Bronchial epithelial cell (primary cell): ENCODE results near the gene FKRP. TPM values are rescaled to one million over a fixed set of nuclear protein-coding genes. Genes with fewer than 3 reads are reported as not detected.
A peak's percentile ranks its signal among the peaks of the same experiment; 100 is the strongest.

Experiments
- DNase-seq: peaks from one replicate; pipeline ENCODE4 v3.0.0-alpha.2; 2010; ENCODE audit warnings: low read depth
- FAIRE-seq: peaks from 2 replicates; lab custom pipeline; 2011; peaks lifted over from hg19 to GRCh38; lab: Jason Lieb, UNC
- H3K27me3 ChIP-seq: 2 replicates; pipeline ENCODE4 v1.5.1; 2011; ENCODE audit warnings: low read length; ENCODE audit not compliant: control insufficient read depth, insufficient read depth
- H3K36me3 ChIP-seq: 2 replicates; pipeline ENCODE4 v1.5.1; 2011; ENCODE audit warnings: low read length; ENCODE audit not compliant: control insufficient read depth, insufficient read depth
- H3K4me3 ChIP-seq: 2 replicates; pipeline ENCODE4 v1.5.1; 2011; ENCODE audit warnings: mild to moderate bottlenecking, low read depth, low read length, control low read depth
- total RNA-seq: library from RNA; depleted of rRNA; stranded (reverse); fragments of >200 nt; gene quantifications from 2 replicates; pipeline ENCODE4 v1.2.1, GENCODE V29; 2014
- TF ChIP-seq, protein P1 (sequence below): IDR thresholded peaks from 2 replicates; pipeline ENCODE4 v1.5.1; 2011; ENCODE audit warnings: mild to moderate bottlenecking, moderate library complexity, low read length, control low read depth, inconsistent platforms; ENCODE audit not compliant: insufficient read depth, severe bottlenecking

FKRP gene
- total RNA-seq, 1 donor from 2014 or later = 5.8 TPM

DNA sequence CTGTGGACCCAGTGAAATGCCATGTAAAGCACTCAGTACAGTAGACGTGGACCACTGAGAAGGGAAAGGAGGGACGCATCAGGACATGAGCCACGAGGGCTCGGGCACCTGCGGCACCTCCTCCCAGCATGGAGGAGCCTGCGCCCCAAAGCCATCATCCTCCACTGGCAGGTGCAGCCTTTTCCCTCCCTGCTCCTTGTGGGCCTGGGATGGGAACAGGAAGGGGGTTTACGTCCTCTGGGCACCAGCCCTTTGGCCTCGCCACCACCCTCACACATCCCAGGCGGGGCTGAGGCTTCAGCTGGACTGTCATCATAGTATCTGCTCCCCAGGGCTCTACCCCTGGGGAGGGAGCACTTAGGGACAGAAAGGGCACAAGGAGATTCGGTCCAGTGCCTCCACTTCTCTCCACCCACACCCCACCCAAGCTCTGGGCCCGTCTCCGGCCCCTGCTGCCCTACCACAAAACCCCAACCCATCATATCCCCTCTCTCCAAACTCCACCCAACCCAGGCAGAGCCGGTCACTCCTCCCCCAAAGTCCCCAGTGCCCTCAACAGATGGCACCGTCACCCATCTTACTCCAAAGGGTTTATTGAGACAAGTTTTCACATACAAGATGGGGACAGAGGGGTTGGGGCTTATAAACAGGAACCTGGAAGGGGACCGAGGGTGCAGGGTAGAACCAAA lies 26.8 kb upstream of the FKRP start:
- no peak for FAIRE-seq
- no peak for DNase-seq
- Histone ChIP-seq H3K36me3 (peaks cover 26% of the 10 kb centered on the region), H3K4me3 (no peak overlapping the region), H3K27me3 (no peaks in the 10 kb centered on the region)
- TF ChIP-seq, protein P1, sequence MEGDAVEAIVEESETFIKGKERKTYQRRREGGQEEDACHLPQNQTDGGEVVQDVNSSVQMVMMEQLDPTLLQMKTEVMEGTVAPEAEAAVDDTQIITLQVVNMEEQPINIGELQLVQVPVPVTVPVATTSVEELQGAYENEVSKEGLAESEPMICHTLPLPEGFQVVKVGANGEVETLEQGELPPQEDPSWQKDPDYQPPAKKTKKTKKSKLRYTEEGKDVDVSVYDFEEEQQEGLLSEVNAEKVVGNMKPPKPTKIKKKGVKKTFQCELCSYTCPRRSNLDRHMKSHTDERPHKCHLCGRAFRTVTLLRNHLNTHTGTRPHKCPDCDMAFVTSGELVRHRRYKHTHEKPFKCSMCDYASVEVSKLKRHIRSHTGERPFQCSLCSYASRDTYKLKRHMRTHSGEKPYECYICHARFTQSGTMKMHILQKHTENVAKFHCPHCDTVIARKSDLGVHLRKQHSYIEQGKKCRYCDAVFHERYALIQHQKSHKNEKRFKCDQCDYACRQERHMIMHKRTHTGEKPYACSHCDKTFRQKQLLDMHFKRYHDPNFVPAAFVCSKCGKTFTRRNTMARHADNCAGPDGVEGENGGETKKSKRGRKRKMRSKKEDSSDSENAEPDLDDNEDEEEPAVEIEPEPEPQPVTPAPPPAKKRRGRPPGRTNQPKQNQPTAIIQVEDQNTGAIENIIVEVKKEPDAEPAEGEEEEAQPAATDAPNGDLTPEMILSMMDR = no peak

DNA sequence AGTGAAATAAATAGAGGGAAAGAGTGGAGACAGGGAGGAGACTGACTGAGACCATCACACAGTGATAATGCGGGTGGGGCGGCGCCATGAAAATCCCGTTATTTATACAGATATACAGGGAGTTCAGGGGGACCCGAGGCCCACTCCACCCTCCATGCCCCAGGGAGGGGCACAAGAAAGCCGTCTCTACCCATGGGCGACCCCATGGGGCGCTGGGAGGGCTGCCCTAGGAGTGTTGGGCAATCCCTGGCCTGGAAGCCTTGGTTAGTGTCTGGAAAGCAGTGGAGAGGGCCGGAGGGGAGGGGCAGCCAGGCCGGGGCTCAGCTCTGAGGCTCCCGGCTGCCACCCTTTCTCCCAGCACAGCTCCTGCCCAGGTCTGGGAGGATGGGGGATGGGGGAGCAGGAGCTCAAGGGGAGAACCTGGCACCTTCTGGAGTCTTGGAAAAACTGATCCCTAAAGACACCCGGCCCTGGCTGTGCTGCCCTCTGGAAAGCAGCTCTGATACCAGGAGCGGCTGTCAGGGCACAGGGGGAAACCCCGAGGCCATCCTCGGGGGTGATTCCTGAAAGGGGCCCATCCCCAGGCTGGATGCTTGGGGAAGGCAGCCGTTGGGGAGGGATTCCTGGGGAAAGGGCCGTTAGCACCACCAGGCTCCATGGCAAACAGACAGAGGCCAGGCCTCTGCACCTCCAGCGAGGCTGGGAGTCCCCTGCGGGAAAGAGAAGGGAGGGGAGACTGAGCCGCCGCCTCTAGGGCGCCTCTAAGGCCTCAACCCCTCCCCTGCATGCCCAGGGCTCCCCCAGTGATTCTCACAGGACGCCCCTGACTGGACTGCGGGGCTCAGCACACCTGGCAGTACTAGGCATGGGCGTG lies 26.0 kb upstream of the FKRP start:
- H3K4me3 ChIP-seq = no peak overlapping the region
- peaks cover 33% of the 10 kb centered on the region for H3K36me3 ChIP-seq
- no peak for FAIRE-seq

DNA sequence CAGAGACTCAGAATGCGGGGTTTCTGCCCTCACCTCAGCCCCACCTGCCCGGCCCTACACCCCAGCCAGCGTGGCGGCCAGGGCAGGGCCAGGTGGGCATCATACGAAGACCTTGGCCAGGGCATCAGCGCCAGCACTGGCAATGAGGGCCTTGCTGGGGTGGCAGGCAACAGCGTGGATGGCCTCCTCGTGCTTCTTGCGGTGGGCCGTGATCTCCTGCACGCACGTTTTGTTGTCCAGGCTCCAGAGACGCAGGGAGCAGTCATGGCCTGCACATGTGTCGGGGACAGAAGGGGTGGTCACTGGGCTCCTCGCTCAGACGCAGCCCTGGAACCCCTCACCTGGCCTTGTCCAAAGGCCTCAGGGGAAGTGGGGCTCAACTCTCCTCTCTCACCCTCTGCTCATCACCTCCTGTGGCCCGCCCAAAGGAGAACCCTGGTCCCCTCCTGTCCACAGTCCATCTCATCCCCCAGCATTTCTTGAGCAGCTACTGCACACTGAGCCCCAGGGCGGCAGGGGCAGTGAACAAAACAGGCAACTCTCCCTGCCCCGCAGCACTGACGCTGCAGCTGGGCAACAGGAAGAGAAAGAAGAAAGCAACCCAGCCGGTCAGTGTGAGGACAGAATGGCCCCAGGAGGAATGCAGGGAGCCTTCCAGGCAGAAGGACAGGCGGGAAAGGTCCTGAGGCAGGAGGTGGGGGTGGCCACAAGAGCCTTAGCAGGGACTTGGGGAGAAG lies 25.2 kb upstream of the FKRP start:
- DNase-seq = no peak
- TF ChIP-seq, protein P1 = no peak
- H3K27me3 ChIP-seq = no peaks in the 10 kb centered on the region
- H3K36me3 ChIP-seq = peaks cover 40% of the 10 kb centered on the region
- no peak for FAIRE-seq
- no peak overlapping the region for H3K4me3 ChIP-seq

More for the DNA sequence above, 26.0 kb upstream of the FKRP start:
- TF ChIP-seq, protein P1 = no peak
- H3K27me3 ChIP-seq = no peaks in the 10 kb centered on the region
- DNase-seq = no peak

DNA sequence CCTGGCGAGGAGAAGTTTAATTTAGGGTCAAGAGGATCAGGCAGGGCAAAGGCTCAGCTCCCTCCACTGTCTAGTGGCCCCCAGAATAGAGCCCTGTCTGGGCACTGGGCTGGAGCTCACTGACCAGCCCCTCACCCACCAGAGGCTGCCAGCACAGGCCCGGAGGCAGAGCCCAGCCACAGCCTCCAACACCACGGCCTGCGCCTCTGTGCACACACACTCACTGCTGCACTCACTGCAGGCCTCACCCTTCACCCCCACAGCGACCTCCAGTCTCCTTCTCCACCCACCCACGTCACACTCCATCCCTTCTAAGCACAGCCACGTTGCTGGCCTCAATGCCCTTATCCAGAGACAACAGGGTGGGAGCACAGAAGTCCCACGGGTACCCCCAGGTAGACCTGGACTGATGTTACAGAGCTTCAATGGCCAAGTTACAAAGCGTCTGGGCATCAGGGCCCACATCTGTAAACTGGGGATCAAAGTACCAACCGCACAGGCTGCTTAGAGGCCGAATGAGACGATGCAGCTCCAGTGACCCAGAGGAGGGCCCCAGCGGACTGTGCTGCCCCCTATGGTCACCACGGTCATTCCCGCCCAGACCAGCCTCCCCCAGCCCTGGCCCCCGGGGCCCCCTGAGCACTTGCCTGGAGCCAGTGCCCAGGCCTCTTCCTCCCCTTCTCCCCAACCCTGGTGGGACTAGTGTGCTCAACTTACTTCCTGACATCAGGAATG lies 24.4 kb upstream of the FKRP start:
- Histone ChIP-seq H3K4me3 (no peak overlapping the region), H3K27me3 (no peaks in the 10 kb centered on the region), H3K36me3 (peaks cover 45% of the 10 kb centered on the region)
- DNase-seq = no peak
- no peak for FAIRE-seq
- TF ChIP-seq, protein P1 = no peak

DNA sequence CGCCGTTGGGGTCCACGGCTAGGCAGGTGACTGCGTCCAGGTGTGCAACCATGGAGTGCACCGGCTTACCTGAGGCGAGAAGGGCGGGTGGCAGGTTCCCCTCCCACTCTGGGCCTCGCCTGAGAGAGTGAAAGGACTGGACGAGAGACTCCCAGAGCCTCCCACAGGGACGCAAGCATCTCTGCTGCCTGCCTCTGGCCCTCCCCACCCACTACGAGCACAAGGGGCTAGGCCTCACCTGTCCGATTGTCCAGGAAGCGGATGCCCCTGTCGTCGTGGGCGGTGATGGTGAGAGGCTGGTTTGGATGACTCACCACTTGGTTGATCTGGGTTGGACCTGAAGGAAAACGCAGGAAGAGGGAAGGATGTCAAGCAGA lies 23.9 kb upstream of the FKRP start:
- Histone ChIP-seq H3K27me3 (no peaks in the 10 kb centered on the region), H3K36me3 (peaks cover 51% of the 10 kb centered on the region), H3K4me3 (no peak overlapping the region)
- TF ChIP-seq, protein P1 = no peak
- no peak for FAIRE-seq
- DNase-seq = peak; percentile 43
